ENCODE results near the gene CACNB3. TPM values are rescaled to one million over a fixed set of nuclear protein-coding genes. Genes with fewer than 3 reads are reported as not detected.
A peak's percentile ranks its signal among the peaks of the same experiment; 100 is the strongest.

The CACNB3 gene
- polyA plus RNA-seq, 3 donors: 0.84 to 6.3 (median 1.5) TPM

DNA sequence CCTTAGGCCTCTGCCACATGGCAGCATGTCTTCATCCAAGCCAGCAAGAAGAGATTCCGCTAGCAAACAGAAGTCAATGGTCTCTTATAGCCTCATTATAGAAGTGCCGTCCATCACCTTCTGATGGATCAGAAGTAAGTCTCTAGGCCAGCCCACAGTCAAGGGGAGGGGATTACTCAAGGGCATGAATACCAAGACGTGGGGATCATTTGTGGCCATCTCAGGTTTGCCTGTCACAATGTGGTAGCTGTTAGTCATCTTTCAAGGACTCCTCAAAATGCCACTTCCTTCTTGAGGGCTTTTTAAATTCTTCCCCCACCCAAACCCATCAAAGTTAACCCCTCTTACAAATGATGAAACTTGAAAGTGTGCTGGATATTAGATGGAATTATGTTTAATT, 21.3 kb upstream of the CACNB3 start:
- no peak overlapping the region for H3K27ac ChIP-seq (ENCODE audit: low read depth in 1 of 2, low read length in 2 of 2)
- peak in 1 of 3 donors; percentile 19 for DNase-seq
- H3K79me2 ChIP-seq (ENCODE audit: insufficient read depth, low read length): no peaks in the 10 kb centered on the region
- no peak overlapping the region for H3K4me2 ChIP-seq (replicated peaks; ENCODE audit: extremely low read depth, low read length, poor library complexity, severe bottlenecking)
- intact Hi-C loops (cut with micrococcal nuclease): loop anchor here in 1 of 2 donors (5.0 kb wide), 1 partner anchor 45 kb away; no protein-coding TSS in a partner anchor
- TF ChIP-seq CTCF (IDR thresholded peaks at IDR 0.05): no peak
- no peak overlapping the region for H3K4me3 ChIP-seq (replicated peaks in 1 of 3; ENCODE audit: low read depth in 2 of 3, low read length in 3 of 3)
- no peaks in the 10 kb centered on the region for H3K36me3 ChIP-seq (replicated peaks in 1 of 2; ENCODE audit: control insufficient read depth in 1 of 2, insufficient read depth in 2 of 2, low read length in 2 of 2)
- H3K9ac ChIP-seq (ENCODE audit: insufficient read depth, low read length, poor library complexity, severe bottlenecking): no peak overlapping the region
- 94% methylated on average over 2 of the region's 3 CpGs for WGBS (ENCODE audit: insufficient coverage)
- H3K9me3 ChIP-seq (replicated peaks in 1 of 2; ENCODE audit: control insufficient read depth in 1 of 2, insufficient read depth in 1 of 2, low read length in 2 of 2): no peaks in the 10 kb centered on the region
- peaks cover 0 to 1% (median 0%) of the 10 kb centered on the region in 7 donors for H3K9me3 Mint-ChIP-seq
- H3K27me3 Mint-ChIP-seq (ENCODE audit: low read depth in 3 of 3): peaks cover 5 to 10% (median 7%) of the 10 kb centered on the region in 3 donors
- H2AFZ ChIP-seq (ENCODE audit: insufficient read depth, low read depth, low read length, poor library complexity, severe bottlenecking): no peak overlapping the region
- no peaks in the 10 kb centered on the region for H4K20me1 ChIP-seq (ENCODE audit: insufficient read depth, low read length)
- H3K36me3 Mint-ChIP-seq: no peaks in the 10 kb centered on the region
- no peaks in the 10 kb centered on the region for H3K27me3 ChIP-seq (ENCODE audit: control insufficient read depth in 2 of 2, insufficient read depth in 2 of 2, low read length in 2 of 2)
- peaks cover 7 to 8% of the 10 kb centered on the region in 2 donors for H3K4me1 ChIP-seq (ENCODE audit: control insufficient read depth in 1 of 2, insufficient read depth in 2 of 2, low read length in 2 of 2)
- peaks cover 7% of the 10 kb centered on the region for H3K4me1 Mint-ChIP-seq
- no peak overlapping the region for H3K27ac Mint-ChIP-seq
- no peak overlapping the region for H3K4me3 Mint-ChIP-seq

DNA sequence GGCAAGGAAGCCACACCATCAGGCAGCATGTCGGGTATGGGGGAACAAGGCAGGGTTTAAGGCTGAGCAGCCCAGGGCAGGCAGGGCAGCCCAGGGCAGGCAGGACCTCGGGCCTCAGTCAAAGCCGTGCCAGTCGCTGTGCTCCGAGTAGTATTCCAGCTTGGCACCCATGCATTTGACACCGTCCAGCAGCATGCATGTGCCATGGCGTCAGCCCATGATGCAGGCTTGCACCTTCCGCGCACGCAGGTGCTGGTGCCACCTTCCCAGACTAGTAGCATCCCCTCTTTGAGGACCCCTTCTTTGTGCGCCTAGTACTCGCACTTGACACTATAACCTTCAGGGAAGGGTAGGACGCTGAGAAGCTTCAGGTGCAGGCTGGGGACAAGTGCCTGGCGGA, 17.8 kb upstream of the CACNB3 start:
- Histone ChIP-seq H2AFZ (ENCODE audit: insufficient read depth, low read depth, low read length, poor library complexity, severe bottlenecking) (no peak overlapping the region), H3K9me3 (replicated peaks in 1 of 2; ENCODE audit: control insufficient read depth in 1 of 2, insufficient read depth in 1 of 2, low read length in 2 of 2) (no peaks in the 10 kb centered on the region), H3K36me3 (replicated peaks in 1 of 2; ENCODE audit: control insufficient read depth in 1 of 2, insufficient read depth in 2 of 2, low read length in 2 of 2) (no peaks in the 10 kb centered on the region), H3K9ac (ENCODE audit: insufficient read depth, low read length, poor library complexity, severe bottlenecking) (no peak overlapping the region), H3K4me1 (ENCODE audit: control insufficient read depth in 1 of 2, insufficient read depth in 2 of 2, low read length in 2 of 2) (peaks cover 6 to 7% of the 10 kb centered on the region in 2 donors), H3K79me2 (ENCODE audit: insufficient read depth, low read length) (no peaks in the 10 kb centered on the region), H3K4me3 (replicated peaks in 1 of 3; ENCODE audit: low read depth in 2 of 3, low read length in 3 of 3) (no peak overlapping the region), H3K27me3 (ENCODE audit: control insufficient read depth in 2 of 2, insufficient read depth in 2 of 2, low read length in 2 of 2) (no peaks in the 10 kb centered on the region), H4K20me1 (ENCODE audit: insufficient read depth, low read length) (no peaks in the 10 kb centered on the region), H3K27ac (ENCODE audit: low read depth in 1 of 2, low read length in 2 of 2) (no peak overlapping the region), H3K4me2 (replicated peaks; ENCODE audit: extremely low read depth, low read length, poor library complexity, severe bottlenecking) (no peak overlapping the region)
- Mint-ChIP-seq H3K9me3 (peaks cover 0 to 1% (median 0%) of the 10 kb centered on the region in 7 donors), H3K4me1 (peaks cover 9% of the 10 kb centered on the region), H3K27me3 (ENCODE audit: low read depth in 3 of 3) (peaks cover 6 to 8% (median 6%) of the 10 kb centered on the region in 3 donors), H3K4me3 (peak overlapping the region in 1 of 2 donors; percentile 59), H3K36me3 (no peaks in the 10 kb centered on the region), H3K27ac (no peak overlapping the region)
- TF ChIP-seq CTCF (IDR thresholded peaks at IDR 0.05): no peak
- no peak for DNase-seq
- WGBS (ENCODE audit: insufficient coverage): 92% methylated on average over 14 of the region's 14 CpGs
- intact Hi-C loops (cut with micrococcal nuclease): no loop called here

Measured in CD14-positive monocyte (primary cell).